GOT3 (cell line): Measurements from ENCODE around the gene GH1.
"Not testable (repeated sequence)": the region's sequence is repeated elsewhere in the genome, so short reads cannot be mapped to it uniquely, and the experiment has no call there.

ENCODE experiments used
- DNase-seq: peaks from one replicate; lab custom pipeline; 2025; ENCODE audit warnings: mixed read lengths; lab: John Stamatoyannopoulos, UW

The GH1 gene

DNA sequence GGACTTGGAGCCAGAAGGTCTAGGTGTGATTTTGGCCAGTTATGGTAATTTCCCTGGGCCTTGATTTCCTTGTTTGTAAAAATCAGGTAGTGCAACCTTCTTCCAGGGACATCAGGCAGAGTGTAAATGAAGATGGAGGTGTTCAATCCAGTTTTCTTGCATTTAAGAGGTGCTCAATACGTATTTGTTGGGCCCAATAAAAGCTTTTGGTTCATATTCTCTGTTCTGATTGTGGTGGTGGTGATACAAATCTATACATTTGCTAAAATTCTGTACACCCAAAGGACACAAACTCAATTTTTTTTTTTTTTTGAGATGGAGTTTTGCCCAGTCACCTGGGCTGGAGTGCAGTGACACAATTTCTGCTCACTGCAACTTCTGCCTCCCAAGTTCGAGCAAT lies 7.5 kb upstream of the GH1 start:
- DNase-seq = no peak

- no peak for DNase-seq
Observed at GRCh38 chr17:63925615-63926014, 7.0 kb upstream of the GH1 start.

DNA sequence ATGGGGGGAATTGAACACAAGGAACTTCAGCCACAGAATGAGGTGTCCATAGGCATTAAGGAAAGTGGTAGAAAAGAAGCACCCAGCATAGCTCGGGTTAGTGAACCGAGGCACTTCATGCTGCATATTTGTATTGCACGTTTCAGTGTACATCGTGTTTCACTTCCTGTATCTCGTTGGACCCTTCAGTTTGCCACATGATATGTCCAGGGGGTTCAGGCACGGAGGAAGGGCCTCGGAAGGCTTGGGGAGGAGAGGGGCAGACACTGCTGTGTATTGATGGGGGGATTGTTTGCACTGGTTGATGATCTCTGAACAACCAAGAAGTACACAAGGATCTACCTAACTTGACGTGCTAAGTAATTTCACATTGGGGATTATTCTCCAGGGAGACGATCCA lies 3.8 kb upstream of the GH1 start:
- DNase-seq = not testable (repeated sequence)

GRCh38 chr17:63920779-63921178 lies 2.1 kb upstream of the GH1 start:
- not testable (repeated sequence) for DNase-seq

DNA sequence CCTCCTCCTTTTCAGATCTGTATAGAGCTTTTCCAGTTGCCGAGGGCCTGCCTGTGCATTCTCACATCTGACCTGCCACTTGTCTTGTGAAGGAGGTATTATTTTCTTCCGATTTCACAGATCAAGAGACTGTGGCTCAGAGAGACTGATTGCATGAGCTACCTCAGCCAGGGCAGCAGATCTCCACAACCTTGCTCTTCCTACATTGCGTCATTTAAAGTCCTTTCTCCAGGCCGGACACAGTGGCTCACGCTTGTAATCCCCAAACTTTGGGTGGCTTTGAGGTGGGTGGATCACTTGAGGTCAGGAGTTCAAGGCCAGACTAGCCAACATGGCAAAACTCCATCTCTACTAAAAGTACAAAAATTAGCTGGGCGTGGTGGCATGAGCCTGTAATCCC lies 1.4 kb upstream of the GH1 start:
- DNase-seq = not testable (repeated sequence)

GRCh38 chr17:63919311-63919723 lies 678 bp upstream of the GH1 start:
- peak; percentile 20 for DNase-seq

GRCh38 chr17:63918305-63918704 lies 334 bp downstream of the GH1 start:
- no peak for DNase-seq

- DNase-seq = no peak
Observed at GRCh38 chr17:63917646-63918045, 993 bp downstream of the GH1 start.

- DNase-seq = not testable (repeated sequence)
Observed at GRCh38 chr17:63917206-63917605, 1.4 kb downstream of the GH1 start.

DNA sequence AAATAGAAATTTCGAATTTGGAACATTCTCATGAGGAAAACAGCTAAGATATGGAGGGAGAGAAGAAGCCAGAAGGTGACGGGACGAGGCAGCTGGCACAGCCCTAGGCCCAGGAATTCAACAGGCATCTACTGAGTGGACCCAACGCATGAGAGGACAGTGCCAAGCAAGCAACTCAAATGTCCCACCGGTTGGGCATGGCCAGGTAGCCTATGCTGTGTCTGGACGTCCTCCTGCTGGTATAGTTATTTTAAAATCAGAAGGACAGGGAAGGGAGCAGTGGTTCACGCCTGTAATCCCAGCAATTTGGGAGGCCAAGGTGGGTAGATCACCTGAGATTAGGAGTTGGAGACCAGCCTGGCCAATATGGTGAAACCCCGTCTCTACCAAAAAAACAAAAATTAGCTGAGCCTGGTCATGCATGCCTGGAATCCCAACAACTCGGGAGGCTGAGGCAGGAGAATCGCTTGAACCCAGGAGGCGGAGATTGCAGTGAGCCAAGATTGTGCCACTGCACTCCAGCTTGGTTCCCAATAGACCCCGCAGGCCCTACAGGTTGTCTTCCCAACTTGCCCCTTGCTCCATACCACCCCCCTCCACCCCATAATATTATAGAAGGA lies 2.0 kb downstream of the GH1 start:
- DNase-seq = no peak

- DNase-seq = not testable (repeated sequence)
Observed at GRCh38 chr17:63915753-63916152, 2.9 kb downstream of the GH1 start.

DNA sequence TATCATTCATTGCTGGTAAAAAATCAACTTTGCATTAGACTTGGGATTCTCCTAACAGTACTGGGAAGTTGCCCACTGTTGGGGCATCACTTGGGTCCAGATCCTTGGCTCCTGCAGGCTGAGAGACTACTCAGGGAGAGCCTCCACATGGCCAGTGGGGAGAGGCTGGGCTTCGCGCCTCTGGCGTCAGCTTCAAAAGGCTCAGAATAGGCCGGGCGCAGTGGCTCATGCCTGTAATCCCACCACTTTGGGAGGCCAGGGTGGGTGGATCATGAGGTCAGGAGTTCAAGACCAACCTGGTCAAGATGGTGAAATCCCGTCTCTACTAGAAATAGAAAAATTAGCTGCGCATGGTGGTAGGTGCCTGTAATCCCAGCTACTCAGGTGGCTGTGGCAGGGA lies 4.2 kb downstream of the GH1 start:
- DNase-seq = no peak

DNA sequence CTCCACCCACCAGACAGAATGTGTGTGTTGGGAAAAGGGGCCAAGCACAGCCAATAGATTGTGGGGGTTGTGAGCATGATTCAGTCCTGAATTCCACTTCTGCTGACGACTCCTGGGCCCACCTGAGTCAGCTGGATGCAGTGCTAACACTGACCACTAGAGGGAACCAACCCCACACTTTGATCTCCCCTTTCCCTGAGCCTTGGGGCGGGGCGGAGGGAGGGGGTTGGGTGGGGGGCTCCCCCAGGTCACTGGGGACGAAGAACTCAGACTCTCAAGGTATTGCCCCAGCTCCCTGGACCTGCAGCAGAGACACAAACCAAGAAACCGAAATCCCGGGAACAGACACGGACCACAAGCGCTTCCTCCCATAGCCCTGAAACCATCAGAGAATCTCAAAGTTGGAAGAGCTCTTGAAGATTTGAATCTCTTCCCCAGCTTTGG lies 7.0 kb downstream of the GH1 start:
- peak; percentile 13 for DNase-seq

DNA sequence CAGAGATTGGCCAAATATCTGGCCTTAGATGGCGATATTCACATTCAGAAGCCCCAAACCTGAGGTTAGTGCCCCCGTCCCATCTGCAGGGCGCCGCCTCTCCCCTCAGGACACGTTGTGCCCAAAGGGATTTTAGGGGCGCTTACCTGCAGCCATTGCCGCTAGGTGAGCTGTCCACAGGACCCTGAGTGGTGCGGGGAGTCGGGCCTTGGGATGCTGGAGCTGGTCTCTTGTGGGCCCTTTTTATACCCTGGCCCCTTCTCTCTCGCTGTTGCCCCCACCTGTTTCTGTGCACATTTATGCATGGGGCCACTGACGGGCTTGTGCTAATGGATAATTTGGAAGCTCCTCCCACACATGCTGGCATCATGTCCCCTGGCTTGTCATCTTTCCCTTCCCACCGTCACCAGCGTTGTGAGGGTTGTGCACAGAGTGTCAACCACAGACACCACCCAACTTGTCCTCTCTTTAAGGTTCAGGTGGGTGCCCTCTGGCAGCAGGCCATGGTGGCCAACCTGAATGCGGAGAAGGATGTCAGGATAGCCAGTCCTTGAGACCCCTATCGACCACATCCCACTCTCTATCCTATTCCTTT lies 7.5 kb downstream of the GH1 start, which contains the start of gene CSHL1:
Gene CSHL1 (minus strand): TSS at position 218 of the 595 bp plus-strand sequence. CDS start 62 bp downstream, at position 156.
- no peak for DNase-seq

- DNase-seq = no peak
Observed at GRCh38 chr17:63910096-63910495, 8.5 kb downstream of the GH1 start.

DNA sequence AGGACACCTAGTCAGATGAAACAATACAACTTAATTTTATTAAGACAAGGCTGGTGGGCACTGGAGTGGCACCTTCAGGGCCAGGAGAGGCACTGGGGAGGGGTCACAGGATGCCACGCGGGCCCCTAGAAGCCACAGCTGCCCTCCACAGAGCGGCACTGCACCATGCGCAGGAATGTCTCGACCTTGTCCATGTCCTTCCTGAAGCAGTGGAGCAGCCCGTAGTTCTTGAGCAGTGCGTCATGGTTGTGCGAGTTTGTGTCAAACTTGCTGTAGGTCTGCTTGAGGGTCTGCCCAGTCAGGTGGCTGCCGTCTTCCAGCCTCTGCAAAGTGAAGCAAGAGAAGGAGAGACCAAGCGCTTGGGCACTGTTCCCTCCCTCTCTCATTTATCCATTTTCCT lies 9.1 kb downstream of the GH1 start:
- not testable (repeated sequence) for DNase-seq

GRCh38 chr17:63907161-63907778 lies 11.4 kb downstream of the GH1 start:
- not testable (repeated sequence) for DNase-seq

GRCh38 chr17:63904796-63905195 lies 13.8 kb downstream of the GH1 start:
- DNase-seq = not testable (repeated sequence)

GRCh38 chr17:63903787-63904201 lies 14.8 kb downstream of the GH1 start:
- DNase-seq = not testable (repeated sequence)

GRCh38 chr17:63901971-63902370 lies 16.7 kb downstream of the GH1 start:
- not testable (repeated sequence) for DNase-seq

DNA sequence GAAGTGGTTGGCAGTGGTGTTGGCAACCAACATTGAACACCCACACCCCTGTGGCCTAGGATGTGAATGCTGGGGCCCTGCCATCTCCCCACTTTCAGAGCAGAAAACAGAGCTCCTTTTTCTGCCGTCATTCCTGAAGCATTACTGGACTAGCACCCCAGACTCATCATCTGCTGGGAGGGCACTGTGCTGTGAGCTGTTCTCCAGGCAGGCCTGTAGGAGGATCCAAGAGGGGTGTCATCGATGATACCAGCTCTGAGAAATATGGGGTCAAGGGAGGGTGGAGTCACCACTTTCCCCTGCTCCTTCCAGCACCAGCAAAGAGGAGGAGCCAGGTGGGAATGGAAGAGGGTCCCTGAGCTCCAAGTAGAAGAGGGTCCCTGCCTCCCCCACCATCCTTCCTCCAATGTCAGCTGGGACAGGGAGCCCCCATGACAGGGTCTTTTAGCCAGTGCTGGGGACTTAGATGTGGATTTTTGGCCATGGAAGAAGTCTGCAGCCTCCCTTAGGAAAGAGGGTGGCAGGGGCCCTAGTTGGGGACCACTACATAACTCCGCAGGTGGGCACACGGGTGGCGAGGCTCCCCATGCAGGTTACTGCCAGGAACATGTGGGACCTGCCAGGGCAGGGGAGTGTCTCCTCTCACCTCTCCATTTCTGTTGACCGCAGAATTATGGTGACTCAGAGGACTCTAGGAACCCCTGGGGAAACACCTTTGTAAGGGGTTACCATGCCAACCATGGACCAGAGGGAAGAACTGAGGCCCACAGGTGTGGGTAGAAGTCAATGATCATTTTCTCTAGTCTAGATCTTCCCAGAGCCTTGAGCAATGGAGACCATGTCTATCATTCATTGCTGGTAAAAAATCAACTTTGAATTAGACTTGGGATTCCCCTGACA lies 19.5 kb downstream of the GH1 start:
- DNase-seq = not testable (repeated sequence)
